Kidney (tissue), 14 donors: ENCODE measurements around the gene CTXND1. TPM values are rescaled to one million over a fixed set of nuclear protein-coding genes. Genes with fewer than 3 reads are reported as not detected.

Experiments
- DNase-seq, 5 donors: peaks; one replicate each; pipeline ENCODE4 v3.0.0-alpha.2; 2013 to 2020
- FAIRE-seq: peaks from 2 replicates; lab custom pipeline; 2012; peaks lifted over from hg19 to GRCh38; lab: Jason Lieb, UNC
- H3K27ac ChIP-seq, 2 donors: one replicate each; pipeline ENCODE4 v1.7.0; 2013; ENCODE audit warnings: low read depth in 2 of 2, low read length in 2 of 2, inconsistent platforms in 1 of 2
- H3K27me3 ChIP-seq: one replicate; pipeline ENCODE4 v1.7.1; 2013; ENCODE audit warnings: low read length, inconsistent platforms; ENCODE audit not compliant: control insufficient read depth, insufficient read depth
- H3K36me3 ChIP-seq, 3 donors: one replicate each; pipeline versions ENCODE4 v1.7.0 to v1.7.1; 2013; ENCODE audit warnings: low read length in 3 of 3, control low read depth in 1 of 3, inconsistent platforms in 1 of 3; ENCODE audit not compliant: insufficient read depth in 3 of 3, control insufficient read depth in 2 of 3
- H3K4me1 ChIP-seq, 3 donors: one replicate each; pipeline versions ENCODE4 v1.7.0 to v1.7.1; 2013; ENCODE audit warnings: low read length in 3 of 3, inconsistent platforms in 1 of 3, low read depth in 1 of 3; ENCODE audit not compliant: control insufficient read depth in 2 of 3, insufficient read depth in 2 of 3
- H3K4me3 ChIP-seq, 3 donors: one replicate each; pipeline versions ENCODE4 v1.7.0 to v1.8.1; 2013; ENCODE audit warnings: low read length in 3 of 3, control low read depth in 1 of 3, inconsistent platforms in 1 of 3
- H3K9ac ChIP-seq, 3 donors: one replicate each; pipeline versions ENCODE4 v1.7.0 to v1.7.1; 2013; ENCODE audit warnings: low read length in 3 of 3, control low read depth in 1 of 3, inconsistent platforms in 1 of 3
- H3K9me3 ChIP-seq, 3 donors: one replicate each; pipeline versions ENCODE4 v1.7.0 to v1.7.1; 2013; ENCODE audit warnings: low read length in 3 of 3, control low read depth in 1 of 3, inconsistent platforms in 1 of 3; ENCODE audit not compliant: control insufficient read depth in 2 of 3, insufficient read depth in 1 of 3
- intact Hi-C: fragments of 100-400 bp; cut with DNase I; formaldehyde crosslinking; loops from one replicate; pipeline ENCODE4 v1.11.1; 2022
- polyA plus RNA-seq: library from polyadenylated mRNA; stranded (reverse); fragments of 350-450 nt; fragmentation: Illumina TruSeq; extraction: RNeasy Lipid Tissue Mini Kit (QIAGEN cat#74804); gene quantifications from one replicate; pipeline ENCODE4 v1.2.3, GENCODE V29; 2014; ENCODE audit warnings: low read depth, low replicate concordance; ENCODE audit not compliant: insufficient read depth
- total RNA-seq: library from RNA; stranded (reverse); fragmentation: NEBNext Ultra II Directional; extraction: Animal tissue kit (Norgen Biotek cat#: 25700); gene quantifications from one replicate; pipeline ENCODE4 v1.2.1, GENCODE V29; 2021
- TF ChIP-seq, protein P1 (sequence below): IDR thresholded peaks from 3 replicates; pipeline ENCODE4 v1.5.1; 2012; ENCODE audit warnings: mild to moderate bottlenecking, moderate library complexity, borderline replicate concordance; ENCODE audit not compliant: insufficient read depth; ENCODE audit errors: extremely low read depth
- donor health status: control.
- donor health status: control.
- donor health status: control.
- donor health status: control.
- donor health status: control.
- donor health status: DM: yes; HTN: yes; CAD: no.
- donor health status: Normal renal cell carcinoma (clear cell type).

CTXND1 gene
- total and polyA plus RNA-seq, 2 donors from 2014 or later = 2.2 to 2.8 TPM

DNA sequence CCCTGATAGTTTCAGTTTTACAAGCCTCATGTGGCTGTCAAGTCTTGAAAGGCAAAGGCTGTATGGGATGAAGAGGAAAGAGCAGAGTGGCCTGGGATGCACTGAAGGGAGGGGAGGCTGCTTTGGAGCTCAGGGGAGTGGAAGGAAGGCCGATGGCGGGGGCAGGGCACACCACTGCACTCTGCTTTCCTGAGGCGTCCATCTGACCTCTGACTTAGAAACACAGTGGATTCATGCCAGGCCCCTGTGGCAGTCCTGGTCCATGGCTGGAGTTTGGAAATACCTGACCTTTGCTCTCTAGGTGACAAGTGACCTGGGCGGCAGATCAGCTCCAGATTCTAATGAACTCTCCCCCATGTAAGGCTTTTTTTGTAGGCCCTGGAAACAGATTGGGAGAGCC lies 80.2 kb downstream of the CTXND1 start:
- no peaks in the 10 kb centered on the region for H3K27me3 ChIP-seq
- TF ChIP-seq, protein P1, sequence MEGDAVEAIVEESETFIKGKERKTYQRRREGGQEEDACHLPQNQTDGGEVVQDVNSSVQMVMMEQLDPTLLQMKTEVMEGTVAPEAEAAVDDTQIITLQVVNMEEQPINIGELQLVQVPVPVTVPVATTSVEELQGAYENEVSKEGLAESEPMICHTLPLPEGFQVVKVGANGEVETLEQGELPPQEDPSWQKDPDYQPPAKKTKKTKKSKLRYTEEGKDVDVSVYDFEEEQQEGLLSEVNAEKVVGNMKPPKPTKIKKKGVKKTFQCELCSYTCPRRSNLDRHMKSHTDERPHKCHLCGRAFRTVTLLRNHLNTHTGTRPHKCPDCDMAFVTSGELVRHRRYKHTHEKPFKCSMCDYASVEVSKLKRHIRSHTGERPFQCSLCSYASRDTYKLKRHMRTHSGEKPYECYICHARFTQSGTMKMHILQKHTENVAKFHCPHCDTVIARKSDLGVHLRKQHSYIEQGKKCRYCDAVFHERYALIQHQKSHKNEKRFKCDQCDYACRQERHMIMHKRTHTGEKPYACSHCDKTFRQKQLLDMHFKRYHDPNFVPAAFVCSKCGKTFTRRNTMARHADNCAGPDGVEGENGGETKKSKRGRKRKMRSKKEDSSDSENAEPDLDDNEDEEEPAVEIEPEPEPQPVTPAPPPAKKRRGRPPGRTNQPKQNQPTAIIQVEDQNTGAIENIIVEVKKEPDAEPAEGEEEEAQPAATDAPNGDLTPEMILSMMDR = no peak
- H3K9ac ChIP-seq = no peak overlapping the region
- peaks cover 0 to 17% (median 5%) of the 10 kb centered on the region in 3 donors for H3K36me3 ChIP-seq
- H3K27ac ChIP-seq = no peak overlapping the region
- no peak overlapping the region for H3K4me3 ChIP-seq
- no peak for FAIRE-seq
- DNase-seq = no peak
- H3K4me1 ChIP-seq = peaks cover 0 to 6% (median 0%) of the 10 kb centered on the region in 3 donors
- intact Hi-C loops = no loop called here
- no peaks in the 10 kb centered on the region for H3K9me3 ChIP-seq

DNA sequence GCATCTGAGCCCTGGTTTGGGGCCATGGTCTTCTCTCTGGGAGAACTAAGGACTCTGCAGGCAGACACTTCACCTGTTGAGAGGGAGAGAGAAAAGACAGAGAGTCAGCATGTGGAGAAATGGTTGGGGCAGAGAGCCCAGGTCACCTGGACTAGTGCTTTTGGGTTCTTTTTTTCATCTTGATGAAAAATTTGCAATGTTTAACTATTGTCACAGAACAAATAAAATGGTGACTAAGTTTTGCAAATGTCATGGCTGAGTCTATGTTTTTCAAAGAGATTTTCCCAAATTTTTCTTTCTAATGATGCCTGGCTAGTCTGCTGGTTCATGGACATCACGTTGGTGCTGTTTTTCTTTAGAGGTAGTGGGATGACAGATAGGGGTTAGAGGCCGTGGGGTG lies 81.4 kb downstream of the CTXND1 start:
- Histone ChIP-seq H3K27ac (no peak overlapping the region), H3K27me3 (no peaks in the 10 kb centered on the region), H3K9ac (no peak overlapping the region), H3K36me3 (peaks cover 0 to 17% (median 5%) of the 10 kb centered on the region in 3 donors), H3K9me3 (no peaks in the 10 kb centered on the region), H3K4me1 (peaks cover 0 to 4% (median 0%) of the 10 kb centered on the region in 3 donors), H3K4me3 (no peak overlapping the region)
- DNase-seq (no peak), FAIRE-seq (no peak)
- intact Hi-C loops = no loop called here
- TF ChIP-seq, protein P1 = no peak

DNA sequence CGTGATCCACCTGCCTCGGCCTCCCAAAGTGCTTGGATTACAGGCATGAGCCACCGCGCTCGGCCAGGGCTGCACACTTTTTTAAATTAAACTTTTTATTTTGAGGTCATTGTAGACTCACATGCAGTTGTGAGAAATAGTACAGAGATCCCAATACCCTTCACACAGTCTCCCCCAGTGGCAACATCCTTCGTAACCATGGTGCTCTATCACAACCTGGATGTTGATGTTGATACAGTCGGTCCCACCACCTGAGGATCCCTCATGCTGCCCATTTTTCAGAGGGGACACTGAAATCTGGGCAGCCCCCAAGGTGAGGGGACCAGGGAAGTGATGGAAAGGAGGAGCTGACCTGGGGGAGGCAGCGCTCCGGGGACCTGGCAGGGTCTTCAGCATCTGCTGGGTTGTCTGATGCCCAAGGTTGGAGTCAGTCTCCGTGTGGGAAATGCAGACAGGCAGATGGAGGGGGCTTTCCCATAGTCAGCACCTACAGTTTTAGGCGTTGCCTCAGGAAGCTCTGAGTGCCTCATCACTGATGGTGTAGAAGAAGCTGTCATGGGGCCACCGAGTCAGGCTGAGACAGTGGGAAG lies 82.2 kb downstream of the CTXND1 start:
- no peak overlapping the region for H3K9ac ChIP-seq
- TF ChIP-seq, protein P1 = no peak
- no peak for FAIRE-seq

DNA sequence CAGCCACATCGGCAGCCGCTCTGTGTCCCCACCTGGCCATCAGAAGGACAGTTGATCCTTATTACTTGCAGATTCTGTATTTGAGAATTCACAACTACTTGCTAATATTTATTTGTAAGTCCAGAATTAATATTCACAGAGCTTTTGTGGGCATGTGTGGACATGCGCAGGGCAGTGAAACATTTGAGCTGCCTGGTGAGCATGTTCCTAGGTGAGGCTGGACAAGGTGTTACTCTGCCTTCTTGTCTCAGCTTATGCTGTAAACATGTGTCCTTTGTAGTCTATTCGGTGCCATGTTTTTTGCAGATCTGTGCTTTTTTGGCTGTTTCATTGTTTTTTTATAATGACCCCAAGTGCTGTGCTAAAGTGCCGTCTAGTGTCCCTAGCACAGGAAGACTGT lies 83.6 kb downstream of the CTXND1 start:
- peaks cover 0 to 14% (median under 1%) of the 10 kb centered on the region in 3 donors for H3K36me3 ChIP-seq
- H3K4me3 ChIP-seq = no peak overlapping the region
- no peak overlapping the region for H3K27ac ChIP-seq
- H3K27me3 ChIP-seq = no peaks in the 10 kb centered on the region
- H3K9me3 ChIP-seq = no peaks in the 10 kb centered on the region
- DNase-seq (no peak), FAIRE-seq (no peak)
- TF ChIP-seq, protein P1 = no peak
- no peaks in the 10 kb centered on the region for H3K4me1 ChIP-seq
- H3K9ac ChIP-seq = no peak overlapping the region
- intact Hi-C loops = no loop called here

More for the DNA sequence above, 82.2 kb downstream of the CTXND1 start:
- Histone ChIP-seq H3K27ac (no peak overlapping the region), H3K4me3 (no peak overlapping the region), H3K36me3 (peaks cover 0 to 17% (median 5%) of the 10 kb centered on the region in 3 donors), H3K4me1 (peaks cover 0 to 4% (median 0%) of the 10 kb centered on the region in 3 donors), H3K27me3 (no peaks in the 10 kb centered on the region), H3K9me3 (no peaks in the 10 kb centered on the region)
- intact Hi-C loops = no loop called here
- no peak for DNase-seq
